ENCODE results near the gene ZNF775.

ZNF775 gene

DNA sequence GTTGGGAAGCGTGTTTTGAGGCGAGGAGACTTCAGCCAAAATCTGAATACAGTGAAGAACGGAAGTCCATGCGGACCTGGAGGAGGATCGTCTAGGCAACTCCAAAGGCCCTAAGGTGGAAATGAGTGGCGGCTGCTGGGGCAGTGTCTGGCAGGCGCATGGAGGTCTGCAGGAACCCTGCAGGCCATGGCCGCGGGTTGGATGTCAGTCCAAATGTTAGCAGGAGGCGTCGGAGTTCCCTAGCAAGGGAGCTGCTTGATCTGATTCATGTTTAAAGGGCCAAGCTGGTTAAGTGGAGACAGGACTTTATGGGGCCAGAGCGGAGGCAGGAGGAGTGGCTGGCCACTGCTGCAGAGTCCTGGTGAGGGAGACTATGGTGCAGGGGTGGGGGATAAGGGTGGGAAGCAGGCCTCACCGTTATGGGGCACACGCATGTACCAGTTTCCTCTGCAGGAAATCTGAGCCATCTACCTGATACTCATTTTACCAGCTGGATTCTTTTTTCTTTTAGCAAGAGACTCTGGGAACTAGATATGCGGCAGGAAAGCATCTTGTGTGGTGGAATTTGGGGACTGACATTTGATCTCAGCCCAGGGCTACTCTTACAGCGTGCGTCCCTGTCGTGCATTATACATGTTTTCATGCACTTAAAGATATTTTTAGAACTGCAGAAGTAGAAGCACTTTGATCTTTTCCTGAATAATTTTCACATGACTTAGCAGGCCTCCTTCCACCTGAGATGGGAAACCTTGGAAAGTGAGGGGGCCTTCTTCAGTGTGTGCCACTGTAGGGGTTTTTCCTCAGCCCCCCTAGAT is 17.1 kb upstream of the ZNF775 start:
- FAIRE-seq (no peak), DNase-seq (ENCODE audit: insufficient read length) (no peak)
- no peak for TF ChIP-seq POLR2A (IDR thresholded peaks at IDR 0.05; ENCODE audit: low read depth, low read length)
- TF ChIP-seq TAF1 (IDR thresholded peaks at IDR 0.05; ENCODE audit: borderline replicate concordance, low read depth, low read length) = no peak
- no peak for TF ChIP-seq POLR2AphosphoS5 (IDR thresholded peaks at IDR 0.05; ENCODE audit: low read depth, low read length)

DNA sequence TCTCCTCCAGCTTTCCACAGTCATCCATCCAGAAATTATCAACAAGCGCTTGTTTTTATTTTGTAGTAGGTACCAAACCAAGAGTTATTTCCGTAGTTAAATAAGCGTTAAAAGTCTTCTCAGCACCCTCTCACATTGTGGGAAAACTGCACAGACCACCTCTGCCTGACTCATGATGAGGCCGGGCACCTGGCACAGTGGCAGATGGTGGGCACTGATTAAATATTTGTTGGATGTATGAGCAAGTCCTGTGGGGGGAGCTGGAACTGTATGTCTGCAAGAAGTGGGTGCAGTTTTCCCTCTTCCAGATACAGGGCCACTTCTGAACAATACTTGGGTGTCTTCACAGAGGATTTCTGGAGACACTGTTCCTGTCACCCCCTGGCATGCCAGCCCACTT is 15.8 kb upstream of the ZNF775 start:
- DNase-seq (ENCODE audit: insufficient read length) (no peak), FAIRE-seq (no peak)
- TF ChIP-seq POLR2A (IDR thresholded peaks at IDR 0.05; ENCODE audit: low read depth, low read length) (no peak), TAF1 (IDR thresholded peaks at IDR 0.05; ENCODE audit: borderline replicate concordance, low read depth, low read length) (no peak), POLR2AphosphoS5 (IDR thresholded peaks at IDR 0.05; ENCODE audit: low read depth, low read length) (no peak)

GRCh38 chr7:150363872-150364271 is 15.3 kb upstream of the ZNF775 start:
- peak; percentile 68 for FAIRE-seq
- no peak for TF ChIP-seq POLR2A (IDR thresholded peaks at IDR 0.05; ENCODE audit: low read depth, low read length)
- no peak for TF ChIP-seq TAF1 (IDR thresholded peaks at IDR 0.05; ENCODE audit: borderline replicate concordance, low read depth, low read length)
- no peak for TF ChIP-seq POLR2AphosphoS5 (IDR thresholded peaks at IDR 0.05; ENCODE audit: low read depth, low read length)
- no peak for DNase-seq (ENCODE audit: insufficient read length)

- FAIRE-seq (no peak), DNase-seq (ENCODE audit: insufficient read length) (no peak)
- no peak for TF ChIP-seq TAF1 (IDR thresholded peaks at IDR 0.05; ENCODE audit: borderline replicate concordance, low read depth, low read length)
- no peak for TF ChIP-seq POLR2AphosphoS5 (IDR thresholded peaks at IDR 0.05; ENCODE audit: low read depth, low read length)
These were observed 13.9 kb upstream of the ZNF775 start for GRCh38 chr7:150365194-150365593.

DNA sequence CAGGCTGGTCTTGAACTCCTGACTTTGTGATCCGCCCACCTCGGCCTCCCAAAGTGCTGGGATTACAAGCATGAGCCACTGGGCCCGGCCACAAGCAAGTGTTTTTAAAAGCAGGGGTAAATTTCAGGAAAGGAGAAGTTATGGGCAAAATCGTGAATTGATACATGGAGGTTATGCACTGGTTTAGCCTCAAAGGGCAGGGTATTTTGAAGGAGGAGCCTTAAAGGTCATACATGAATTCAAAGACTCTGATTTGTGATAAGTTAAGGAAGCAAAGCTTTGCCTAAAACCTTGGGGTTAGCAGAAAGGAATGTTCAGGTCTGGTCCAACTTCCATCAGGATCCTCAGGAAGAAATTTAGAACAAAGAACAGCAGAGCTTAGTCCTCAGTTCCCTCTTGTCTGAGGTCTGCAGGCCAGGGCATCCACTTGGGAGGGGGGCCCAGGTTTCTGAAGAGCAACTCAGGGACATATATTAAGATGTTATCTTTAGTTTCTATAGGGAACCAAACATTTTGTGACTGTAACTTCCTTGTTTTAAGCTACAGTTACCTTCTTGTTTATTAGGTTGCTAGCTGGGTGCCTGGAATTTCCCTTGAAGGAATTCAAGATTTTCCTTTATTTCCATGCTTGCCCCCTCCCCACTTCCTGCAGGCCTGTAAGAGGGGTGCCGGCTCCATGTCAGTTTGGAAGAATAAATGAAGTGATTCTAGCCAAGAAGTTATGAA is 13.3 kb upstream of the ZNF775 start:
- no peak for TF ChIP-seq TAF1 (IDR thresholded peaks at IDR 0.05; ENCODE audit: borderline replicate concordance, low read depth, low read length)
- TF ChIP-seq POLR2A (IDR thresholded peaks at IDR 0.05; ENCODE audit: low read depth, low read length) = no peak
- TF ChIP-seq POLR2AphosphoS5 (IDR thresholded peaks at IDR 0.05; ENCODE audit: low read depth, low read length) = no peak
- no peak for DNase-seq (ENCODE audit: insufficient read length)
- no peak for FAIRE-seq

DNA sequence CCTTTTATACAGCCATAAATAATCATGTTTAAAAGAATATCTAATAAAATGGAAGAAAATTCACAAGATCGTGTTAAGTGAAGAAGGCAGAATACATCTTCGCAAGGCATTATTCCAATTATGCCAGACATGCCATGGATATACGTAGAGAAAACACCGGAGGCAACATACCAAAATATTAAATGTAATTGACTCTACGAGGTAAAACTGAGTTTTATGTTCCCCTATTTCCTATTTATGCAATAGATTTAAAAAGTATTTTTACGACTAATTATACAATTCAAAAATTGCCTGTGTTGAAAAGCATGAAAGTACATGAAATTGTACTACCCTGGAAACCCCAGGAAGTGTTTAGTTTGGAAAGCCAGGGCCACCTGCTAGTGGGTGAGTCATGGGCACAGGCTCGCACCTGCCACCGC is 11.4 kb upstream of the ZNF775 start:
- no peak for TF ChIP-seq POLR2A (IDR thresholded peaks at IDR 0.05; ENCODE audit: low read depth, low read length)
- no peak for TF ChIP-seq POLR2AphosphoS5 (IDR thresholded peaks at IDR 0.05; ENCODE audit: low read depth, low read length)
- no peak for TF ChIP-seq TAF1 (IDR thresholded peaks at IDR 0.05; ENCODE audit: borderline replicate concordance, low read depth, low read length)
- FAIRE-seq = no peak
- no peak for DNase-seq (ENCODE audit: insufficient read length)

- DNase-seq (ENCODE audit: insufficient read length) (peak; percentile 82), FAIRE-seq (peak; percentile 90)
- TF ChIP-seq POLR2AphosphoS5 (IDR thresholded peaks at IDR 0.05; ENCODE audit: low read depth, low read length) (peak; percentile 52; the same call in 1 of the 2 replicates), POLR2A (IDR thresholded peaks at IDR 0.05; ENCODE audit: low read depth, low read length) (peak; percentile 78), TAF1 (IDR thresholded peaks at IDR 0.05; ENCODE audit: borderline replicate concordance, low read depth, low read length) (0 out of 2 replicates have a peak, but pooled peaks have one; percentile 27)
These were observed 10.8 kb upstream of the ZNF775 start, which contains the start of gene REPIN1 for GRCh38 chr7:150368096-150368883. Gene REPIN1 (plus strand): TSS chr7:150368822. CDS start chr7:150369712, 890 bp downstream.

- DNase-seq (ENCODE audit: insufficient read length) = no peak
- FAIRE-seq = peak; percentile 84
- TF ChIP-seq POLR2A (IDR thresholded peaks at IDR 0.05; ENCODE audit: low read depth, low read length) (peak; percentile 35), TAF1 (IDR thresholded peaks at IDR 0.05; ENCODE audit: borderline replicate concordance, low read depth, low read length) (0 out of 2 replicates have a peak, but pooled peaks have one; percentile 20), POLR2AphosphoS5 (IDR thresholded peaks at IDR 0.05; ENCODE audit: low read depth, low read length) (peak; percentile 58)
These were observed 10.0 kb upstream of the ZNF775 start for GRCh38 chr7:150368884-150369747.

DNA sequence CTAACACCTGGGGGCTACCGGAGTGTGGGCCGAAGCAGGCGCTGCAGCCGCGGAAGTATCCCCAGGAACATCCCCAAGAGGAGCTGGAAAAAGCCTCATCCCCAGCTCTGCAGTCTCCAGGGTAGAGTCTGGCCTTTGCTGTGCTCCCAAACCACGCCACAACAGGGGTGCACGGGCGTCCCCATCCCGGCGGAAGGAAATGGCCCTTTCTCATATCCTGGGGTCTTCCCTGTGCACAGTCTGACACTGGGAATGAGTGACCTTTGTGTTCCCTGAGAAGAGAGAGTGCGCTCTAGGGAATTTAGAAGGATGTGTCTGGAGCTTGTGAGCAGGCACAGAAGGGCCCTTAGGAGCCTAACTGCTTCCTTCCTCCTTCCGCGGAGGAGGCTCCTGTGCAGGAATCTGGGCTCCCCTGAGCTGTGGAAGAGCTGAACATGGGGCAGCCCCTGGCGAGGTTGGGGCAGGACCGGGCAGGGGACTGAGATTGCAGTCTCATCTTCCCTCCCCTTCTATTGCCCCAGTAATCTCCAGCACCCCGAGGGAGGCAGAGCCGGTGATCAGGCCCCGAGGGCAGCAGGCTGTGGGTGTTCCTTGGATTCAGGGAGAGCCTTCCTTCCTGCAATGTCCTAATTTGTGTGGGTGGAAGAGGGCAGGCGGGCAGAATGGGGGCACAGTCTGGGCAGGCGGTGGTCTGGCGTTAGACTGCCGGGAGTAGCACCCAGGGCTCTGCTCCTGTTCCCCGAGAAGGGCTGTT is 9.2 kb upstream of the ZNF775 start:
- no peak for FAIRE-seq
- no peak for DNase-seq (ENCODE audit: insufficient read length)

More for the DNA sequence above, 9.2 kb upstream of the ZNF775 start:
- no peak for TF ChIP-seq POLR2A (IDR thresholded peaks at IDR 0.05; ENCODE audit: low read depth, low read length)
- TF ChIP-seq TAF1 (IDR thresholded peaks at IDR 0.05; ENCODE audit: borderline replicate concordance, low read depth, low read length) = no peak
- no peak; the same call in 1 of the 2 replicates for TF ChIP-seq POLR2AphosphoS5 (IDR thresholded peaks at IDR 0.05; ENCODE audit: low read depth, low read length)

Measured in GM12892 (cell line).